Stomach smooth muscle (tissue), 2 donors: ENCODE results near the gene EHD2.

Experiments
- H3K27ac ChIP-seq: one replicate; pipeline ENCODE4 v1.7.0; 2013; ENCODE audit warnings: mild to moderate bottlenecking, low read length, inconsistent platforms
- H3K27me3 ChIP-seq, 2 donors: one replicate each; pipeline ENCODE4 v1.7.0; 2013; ENCODE audit warnings: low read length in 2 of 2; ENCODE audit not compliant: insufficient read depth in 2 of 2, control insufficient read depth in 1 of 2
- H3K36me3 ChIP-seq, 2 donors: one replicate each; pipeline ENCODE4 v1.7.0; 2013; ENCODE audit warnings: low read length in 2 of 2; ENCODE audit not compliant: control insufficient read depth in 2 of 2, insufficient read depth in 2 of 2
- H3K4me1 ChIP-seq: one replicate; pipeline ENCODE4 v1.7.0; 2013; ENCODE audit warnings: low read length; ENCODE audit not compliant: control insufficient read depth, insufficient read depth
- H3K4me3 ChIP-seq, 2 donors: one replicate each; pipeline ENCODE4 v1.7.0; 2013; ENCODE audit warnings: low read length in 2 of 2
- H3K9ac ChIP-seq, 2 donors: one replicate each; pipeline ENCODE4 v1.7.0; 2013; ENCODE audit warnings: low read length in 2 of 2, mild to moderate bottlenecking in 1 of 2
- H3K9me3 ChIP-seq, 2 donors: one replicate each; pipeline ENCODE4 v1.7.0; 2013; ENCODE audit warnings: low read length in 2 of 2; ENCODE audit not compliant: control insufficient read depth in 2 of 2
- donor health status: healthy.
- donor health status: Pancreatic carcinoma.

Gene EHD2

DNA sequence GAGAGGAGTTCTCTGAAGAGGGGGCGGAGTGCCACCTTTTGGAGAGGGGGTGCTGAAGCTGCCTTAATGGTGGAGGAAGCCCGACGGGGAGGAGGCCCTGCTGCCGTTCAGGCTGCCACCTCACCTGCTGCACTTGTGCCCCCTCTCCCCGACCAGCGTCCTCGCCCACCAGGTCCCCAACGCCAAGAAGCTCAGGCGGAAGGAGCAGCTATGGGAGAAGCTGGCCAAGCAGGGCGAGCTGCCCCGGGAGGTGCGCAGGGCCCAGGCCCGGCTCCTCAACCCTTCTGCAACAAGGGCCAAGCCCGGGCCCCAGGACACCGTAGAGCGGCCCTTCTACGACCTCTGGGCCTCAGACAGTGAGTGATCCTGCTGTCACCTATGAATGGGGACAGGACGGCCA lies 37.5 kb downstream of the EHD2 start:
- peaks cover 16% of the 10 kb centered on the region for H3K4me1 ChIP-seq
- H3K9ac ChIP-seq = no peak overlapping the region
- peaks cover 55 to 63% of the 10 kb centered on the region in 2 donors for H3K36me3 ChIP-seq
- no peaks in the 10 kb centered on the region for H3K27me3 ChIP-seq
- no peak overlapping the region for H3K27ac ChIP-seq
- H3K4me3 ChIP-seq = no peak overlapping the region
- no peaks in the 10 kb centered on the region for H3K9me3 ChIP-seq

DNA sequence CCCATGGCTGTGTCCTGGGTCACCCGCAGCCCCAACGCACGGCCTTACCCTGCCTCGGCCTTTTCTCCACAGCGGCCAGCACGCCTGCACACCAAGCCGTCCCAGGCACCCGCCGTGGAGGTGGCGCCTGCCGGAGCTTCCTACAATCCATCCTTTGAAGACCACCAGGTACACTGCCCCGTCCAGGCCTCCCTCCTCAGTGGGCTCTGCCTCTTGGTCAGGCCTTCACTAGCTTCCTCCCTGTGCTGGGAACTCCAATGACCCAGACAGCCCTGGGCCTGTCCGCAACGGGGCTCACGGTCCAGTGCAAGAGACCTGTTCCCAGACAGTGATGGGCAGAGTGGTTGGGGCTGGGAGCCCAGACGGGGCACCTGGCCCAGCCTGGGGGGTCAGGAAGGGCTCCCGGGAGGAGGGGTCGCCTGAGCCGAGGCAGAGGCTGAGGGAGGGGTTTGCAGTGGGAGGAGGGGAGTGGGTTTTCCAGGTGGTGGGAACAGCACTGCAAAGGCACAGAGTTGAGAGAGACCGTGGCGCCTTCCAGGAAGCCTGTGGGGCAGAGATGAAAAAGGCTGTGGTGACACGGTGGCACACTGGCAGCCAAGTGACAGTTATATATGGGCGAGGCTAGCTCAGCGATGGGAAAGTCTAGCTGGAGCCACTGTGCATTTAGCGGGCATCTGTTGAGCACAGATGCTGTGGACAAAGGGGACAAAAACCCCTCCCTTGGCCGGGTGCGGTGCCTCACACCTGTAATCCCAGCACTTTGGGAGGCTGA lies 39.4 kb downstream of the EHD2 start:
- Histone ChIP-seq H3K27ac (no peak overlapping the region), H3K27me3 (no peaks in the 10 kb centered on the region), H3K4me1 (peaks cover 2% of the 10 kb centered on the region), H3K9ac (no peak overlapping the region), H3K9me3 (no peaks in the 10 kb centered on the region), H3K4me3 (no peak overlapping the region), H3K36me3 (peaks cover 68 to 69% of the 10 kb centered on the region in 2 donors)

DNA sequence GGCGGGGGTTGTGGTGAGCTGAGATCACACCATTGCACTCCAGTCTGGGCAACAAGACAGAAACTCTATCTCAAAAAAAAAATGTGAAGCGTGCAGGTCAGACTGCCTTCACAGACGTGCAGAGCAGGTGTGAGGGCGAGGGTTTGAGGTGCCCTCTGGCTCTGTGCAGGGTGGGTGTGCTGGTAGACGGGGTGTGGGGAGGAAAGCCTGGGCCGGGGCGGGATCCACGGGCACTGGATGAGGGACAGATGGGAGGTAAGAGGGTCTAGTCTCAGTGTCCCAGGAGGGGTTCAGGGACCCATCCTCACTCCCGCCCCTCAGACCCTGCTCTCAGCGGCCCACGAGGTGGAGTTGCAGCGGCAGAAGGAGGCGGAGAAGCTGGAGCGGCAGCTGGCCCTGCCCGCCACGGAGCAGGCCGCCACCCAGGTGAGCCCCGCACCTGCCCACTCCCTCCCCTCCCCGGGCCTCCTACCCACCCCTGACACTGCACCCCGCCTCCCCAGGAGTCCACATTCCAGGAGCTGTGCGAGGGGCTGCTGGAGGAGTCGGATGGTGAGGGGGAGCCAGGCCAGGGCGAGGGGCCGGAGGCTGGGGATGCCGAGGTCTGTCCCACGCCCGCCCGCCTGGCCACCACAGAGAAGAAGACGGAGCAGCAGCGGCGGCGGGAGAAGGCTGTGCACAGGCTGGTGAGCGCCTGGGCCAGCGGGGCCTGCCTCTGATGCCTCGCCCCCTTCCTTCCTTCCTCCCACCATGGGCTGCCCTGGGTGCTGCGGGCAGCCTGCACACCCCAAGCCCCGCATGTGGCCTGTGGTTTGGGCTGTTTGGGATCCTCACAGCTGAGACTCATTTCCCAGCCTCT lies 41.2 kb downstream of the EHD2 start:
- Histone ChIP-seq H3K36me3 (peaks cover 73 to 78% of the 10 kb centered on the region in 2 donors), H3K4me1 (peaks cover 2% of the 10 kb centered on the region), H3K9me3 (no peaks in the 10 kb centered on the region), H3K27me3 (no peaks in the 10 kb centered on the region), H3K9ac (no peak overlapping the region), H3K27ac (no peak overlapping the region), H3K4me3 (no peak overlapping the region)

DNA sequence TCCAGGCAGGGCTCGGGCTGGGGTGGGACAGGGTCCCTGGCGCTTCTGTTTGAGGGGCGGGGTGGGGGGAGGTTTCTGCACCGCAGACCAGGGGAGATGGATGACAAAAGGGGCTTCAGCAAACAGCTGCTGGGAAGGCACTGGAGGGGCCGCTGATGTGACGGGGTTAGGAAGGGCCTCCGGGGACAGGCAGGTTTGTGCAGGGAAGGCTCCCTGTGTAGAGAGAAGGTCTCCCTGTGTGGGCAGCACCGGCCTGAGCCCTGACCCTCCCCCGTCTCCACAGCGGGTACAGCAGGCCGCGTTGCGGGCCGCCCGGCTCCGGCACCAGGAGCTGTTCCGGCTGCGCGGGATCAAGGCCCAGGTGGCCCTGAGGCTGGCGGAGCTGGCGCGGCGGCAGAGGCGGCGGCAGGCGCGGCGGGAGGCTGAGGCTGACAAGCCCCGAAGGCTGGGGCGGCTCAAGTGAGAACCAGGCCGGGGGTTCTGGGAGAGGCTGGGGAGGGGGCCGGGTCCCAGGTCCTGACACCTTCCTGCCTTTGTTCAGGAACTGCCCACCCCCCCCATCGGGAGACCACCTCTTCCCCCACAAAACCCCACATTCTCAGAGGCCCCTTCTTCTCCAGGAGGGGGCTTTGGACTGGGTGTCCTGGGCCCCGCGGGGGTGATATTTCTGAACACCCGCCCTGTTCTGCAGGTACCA lies 42.0 kb downstream of the EHD2 start:
- no peaks in the 10 kb centered on the region for H3K27me3 ChIP-seq
- H3K36me3 ChIP-seq = peaks cover 67 to 70% of the 10 kb centered on the region in 2 donors
- no peak overlapping the region for H3K4me3 ChIP-seq
- no peak overlapping the region for H3K27ac ChIP-seq
- H3K9ac ChIP-seq = no peak overlapping the region
- H3K4me1 ChIP-seq = no peaks in the 10 kb centered on the region
- H3K9me3 ChIP-seq = no peaks in the 10 kb centered on the region

DNA sequence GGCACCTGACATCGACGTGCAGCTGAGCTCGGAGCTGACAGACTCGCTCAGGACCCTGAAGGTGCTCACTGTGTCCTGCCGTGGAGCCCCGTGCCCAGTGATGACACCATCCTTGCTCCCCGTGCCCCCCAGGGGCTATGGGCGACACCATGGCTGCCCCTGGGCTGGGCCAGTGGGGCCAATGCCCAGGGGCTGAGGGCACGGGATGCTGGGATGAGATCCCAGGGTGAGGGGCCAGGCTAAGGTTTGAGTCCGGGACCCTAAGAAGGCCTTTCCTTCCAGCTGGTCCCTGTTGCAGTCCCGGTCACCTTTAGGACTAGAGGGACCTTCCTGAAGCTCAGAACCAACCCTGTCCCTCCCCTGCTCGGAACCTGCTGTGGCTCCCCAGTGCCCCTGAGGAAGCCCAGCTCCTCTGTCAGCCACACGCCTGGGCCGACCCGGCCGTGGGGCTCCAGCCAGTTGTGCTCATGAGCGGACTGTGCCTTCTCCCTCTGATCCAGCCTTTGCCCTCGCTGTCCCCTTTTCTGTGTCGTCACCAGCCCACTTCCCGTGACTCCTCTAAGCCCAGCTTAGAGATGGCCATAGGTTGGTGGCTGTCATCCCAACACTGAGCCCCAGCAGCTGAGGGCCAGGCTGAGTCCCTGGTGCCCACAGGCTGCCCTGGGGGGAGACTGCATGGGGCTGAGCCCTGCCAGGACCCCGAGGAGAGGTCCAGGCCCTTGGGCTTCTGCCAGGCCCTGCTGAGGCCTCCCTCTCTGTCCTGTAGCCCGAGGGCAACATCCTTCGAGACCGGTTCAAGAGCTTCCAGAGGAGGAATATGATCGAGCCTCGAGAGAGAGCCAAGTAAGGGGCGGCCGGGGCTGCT lies 42.8 kb downstream of the EHD2 start:
- Histone ChIP-seq H3K27ac (no peak overlapping the region), H3K4me3 (no peak overlapping the region), H3K27me3 (no peaks in the 10 kb centered on the region), H3K9me3 (no peaks in the 10 kb centered on the region), H3K4me1 (no peaks in the 10 kb centered on the region), H3K9ac (no peak overlapping the region), H3K36me3 (peaks cover 59 to 63% of the 10 kb centered on the region in 2 donors)

DNA sequence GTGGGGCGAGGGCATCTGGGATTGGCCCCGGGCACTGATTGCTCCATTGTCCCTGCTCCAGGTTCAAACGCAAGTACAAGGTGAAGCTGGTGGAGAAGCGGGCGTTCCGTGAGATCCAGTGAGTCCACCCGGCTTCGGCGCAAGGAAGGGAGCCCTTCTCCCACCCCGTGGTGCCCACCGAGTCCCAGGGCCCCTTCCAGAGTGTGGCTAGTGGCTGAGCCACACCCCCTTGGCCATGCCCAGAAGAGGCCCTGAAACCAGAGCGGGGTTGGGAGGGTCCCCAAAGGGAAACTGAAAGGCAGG lies 43.4 kb downstream of the EHD2 start:
- H3K27me3 ChIP-seq = no peaks in the 10 kb centered on the region
- H3K27ac ChIP-seq = no peak overlapping the region
- no peaks in the 10 kb centered on the region for H3K9me3 ChIP-seq
- no peaks in the 10 kb centered on the region for H3K4me1 ChIP-seq
- no peak overlapping the region for H3K4me3 ChIP-seq
- H3K9ac ChIP-seq = no peak overlapping the region
- H3K36me3 ChIP-seq = peaks cover 53 to 57% of the 10 kb centered on the region in 2 donors

DNA sequence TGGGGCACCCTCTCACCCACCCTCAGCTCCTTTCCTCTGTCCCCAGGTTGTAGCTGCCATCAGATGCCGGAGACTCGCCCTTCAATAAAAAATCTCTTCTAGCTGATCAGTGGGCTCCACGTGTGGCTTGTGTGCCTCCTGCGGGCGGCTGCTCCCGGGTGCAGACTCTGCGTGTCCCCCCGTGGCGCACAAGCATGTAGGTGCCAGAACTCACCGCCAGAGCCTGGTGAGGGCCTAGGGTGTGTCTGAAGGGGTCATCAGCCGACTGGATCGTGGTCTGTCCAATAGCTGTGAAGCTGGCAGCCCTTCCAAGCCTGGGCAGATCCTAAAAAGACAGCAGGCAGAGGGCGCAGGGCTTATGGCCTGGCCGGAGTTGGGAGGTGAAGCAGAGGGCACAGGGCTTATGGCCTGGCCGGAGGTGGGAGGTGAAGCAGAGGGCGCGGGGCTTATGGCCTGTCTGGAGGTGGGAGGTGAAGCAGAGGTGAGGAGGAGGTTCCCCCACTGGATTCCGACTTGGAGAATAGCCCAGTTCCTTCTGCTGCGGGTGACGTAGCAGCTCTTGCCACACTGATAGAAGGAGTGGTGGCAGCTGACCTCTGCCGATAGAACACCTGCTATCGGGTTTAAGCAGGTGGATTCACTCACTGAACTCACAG lies 43.9 kb downstream of the EHD2 start:
- Histone ChIP-seq H3K9me3 (no peaks in the 10 kb centered on the region), H3K27ac (no peak overlapping the region), H3K4me1 (no peaks in the 10 kb centered on the region), H3K9ac (no peak overlapping the region), H3K36me3 (peaks cover 50 to 56% of the 10 kb centered on the region in 2 donors), H3K27me3 (no peaks in the 10 kb centered on the region), H3K4me3 (no peak overlapping the region)

DNA sequence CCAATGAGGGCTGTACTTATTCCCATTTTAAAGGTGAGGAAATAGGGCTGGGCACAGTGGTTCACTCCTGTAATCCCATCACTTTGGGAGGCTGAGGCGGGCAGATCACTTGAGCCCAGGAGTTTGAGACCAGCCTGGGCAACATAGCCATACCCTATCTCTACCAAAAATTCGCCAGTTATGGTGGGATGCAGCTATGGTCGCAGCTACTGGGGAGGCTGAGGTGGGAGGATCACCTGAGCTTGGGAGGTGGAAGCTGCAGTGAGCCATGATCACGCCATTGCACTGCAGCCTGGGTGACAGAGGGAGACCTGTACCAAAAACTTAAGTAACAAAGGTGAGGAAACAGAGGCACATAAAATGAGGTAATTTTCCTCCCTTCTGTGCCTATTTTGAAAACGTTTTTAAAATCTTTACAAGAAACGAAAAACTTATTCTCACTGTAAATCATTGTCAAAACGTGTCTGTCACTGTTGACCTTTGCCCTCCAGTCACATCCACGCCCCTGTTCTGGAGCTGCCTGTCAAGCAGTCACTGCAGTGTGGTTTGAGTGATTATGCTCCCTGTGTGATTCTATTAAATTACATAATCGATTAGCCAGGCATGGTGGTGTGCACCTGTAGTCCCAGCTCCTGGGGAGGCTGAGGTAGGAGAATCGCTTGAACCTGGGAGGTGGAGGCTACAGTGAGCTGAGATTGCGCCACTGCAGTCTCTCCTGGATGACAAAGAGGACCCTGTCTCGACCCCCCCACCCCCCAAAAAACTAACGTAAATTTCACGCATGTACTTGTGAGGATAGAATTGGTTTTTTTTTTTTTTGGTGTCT lies 44.6 kb downstream of the EHD2 start:
- H3K4me3 ChIP-seq = no peak overlapping the region
- H3K36me3 ChIP-seq = peaks cover 43 to 48% of the 10 kb centered on the region in 2 donors

DNA sequence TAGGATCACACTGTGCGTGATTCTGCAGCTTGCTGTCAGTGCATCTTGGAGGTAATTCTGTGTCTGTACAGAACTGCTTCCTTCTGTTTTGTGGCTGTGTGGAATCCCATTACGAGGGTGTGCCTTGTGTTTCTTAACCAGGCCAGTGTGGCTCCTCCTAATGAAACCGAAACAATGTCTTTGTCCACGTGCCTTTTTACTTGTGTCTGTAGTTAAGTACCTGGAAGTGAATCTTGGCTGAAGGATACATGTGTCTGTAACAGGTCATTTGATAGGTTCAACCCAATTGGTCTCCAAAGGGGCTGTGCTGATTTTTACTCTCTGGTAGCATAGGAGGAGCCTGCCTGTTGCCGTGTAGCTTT lies 45.2 kb downstream of the EHD2 start:
- Histone ChIP-seq H3K27me3 (no peaks in the 10 kb centered on the region), H3K27ac (no peak overlapping the region), H3K36me3 (peaks cover 38 to 42% of the 10 kb centered on the region in 2 donors), H3K4me1 (peaks cover 6% of the 10 kb centered on the region), H3K9ac (no peak overlapping the region), H3K9me3 (no peaks in the 10 kb centered on the region), H3K4me3 (no peak overlapping the region)

More for the DNA sequence above, 44.6 kb downstream of the EHD2 start:
- peaks cover 4% of the 10 kb centered on the region for H3K4me1 ChIP-seq
- H3K27ac ChIP-seq = no peak overlapping the region
- no peaks in the 10 kb centered on the region for H3K27me3 ChIP-seq
- H3K9me3 ChIP-seq = no peaks in the 10 kb centered on the region
- H3K9ac ChIP-seq = no peak overlapping the region
